ENCODE results near the gene MTIF2. TPM values are rescaled to one million over a fixed set of nuclear protein-coding genes. Genes with fewer than 3 reads are reported as not detected.

MTIF2 gene

Small RNAs within 50 kb of the gene (small RNA-seq; reads per million reads assigned to genes)
- not detected for gene RF00019 (ENCODE audit: insufficient read depth)

All from neuronal stem cell (in vitro differentiated cells).